Keratinocyte (primary cell): ENCODE measurements around the gene SLC8A1. TPM values are rescaled to one million over a fixed set of nuclear protein-coding genes. Genes with fewer than 3 reads are reported as not detected.

Experiments
- DNase-seq: peaks from one replicate; pipeline ENCODE4 v3.0.0-alpha.2; 2011; ENCODE audit warnings: low read depth, missing footprints, low spot score
- FAIRE-seq: peaks from 2 replicates; lab custom pipeline; 2011; peaks lifted over from hg19 to GRCh38; lab: Jason Lieb, UNC
- H2AFZ ChIP-seq: 2 replicates; pipeline ENCODE4 v1.6.0; 2012; ENCODE audit warnings: low read length, control low read depth, inconsistent platforms; ENCODE audit not compliant: control insufficient read depth
- H3K27ac ChIP-seq: 2 replicates; pipeline ENCODE4 v1.5.1; 2011; ENCODE audit warnings: low read length; ENCODE audit not compliant: control insufficient read depth, insufficient read depth
- H3K27me3 ChIP-seq: 3 replicates; pipeline ENCODE4 v1.6.0; 2011; ENCODE audit warnings: low read length; ENCODE audit not compliant: control insufficient read depth, insufficient read depth; ENCODE audit errors: extremely low read depth
- H3K36me3 ChIP-seq, 2 experiments: 2 replicates in 1 of 2; 3 replicates in 1 of 2; pipeline ENCODE4 v1.5.1; 2011; ENCODE audit warnings: low read length in 2 of 2, mild to moderate bottlenecking in 1 of 2; ENCODE audit not compliant: control insufficient read depth in 2 of 2, insufficient read depth in 2 of 2; ENCODE audit errors: extremely low read depth in 1 of 2
- H3K4me1 ChIP-seq: 3 replicates; pipeline ENCODE4 v1.5.1; 2011; ENCODE audit warnings: low read length; ENCODE audit not compliant: control insufficient read depth, insufficient read depth; ENCODE audit errors: extremely low read depth
- H3K4me2 ChIP-seq: 3 replicates; pipeline ENCODE4 v1.6.0; 2011; ENCODE audit warnings: low read depth, low read length; ENCODE audit not compliant: control insufficient read depth, insufficient read depth; ENCODE audit errors: extremely low read depth
- H3K4me3 ChIP-seq, 3 experiments: fragments of 200-600 bp in 1 of 3; sonication (generic) in 1 of 3; 2 replicates in 2 of 3; 3 replicates in 1 of 3; pipeline ENCODE4 v1.5.1; 2011 to 2016; ENCODE audit warnings: low read length in 3 of 3, mild to moderate bottlenecking in 3 of 3, control low read depth in 2 of 3, inconsistent platforms in 1 of 3, low read depth in 1 of 3, mixed read lengths in 1 of 3, mixed run types in 1 of 3, moderate library complexity in 1 of 3; ENCODE audit not compliant: control insufficient read depth in 2 of 3, insufficient read depth in 2 of 3; ENCODE audit errors: extremely low read depth in 1 of 3
- H3K79me2 ChIP-seq: 2 replicates; pipeline ENCODE4 v1.6.0; 2012; ENCODE audit warnings: low read length; ENCODE audit not compliant: control insufficient read depth, insufficient read depth
- H3K9ac ChIP-seq: 3 replicates; pipeline ENCODE4 v1.6.0; 2011; ENCODE audit warnings: low read length; ENCODE audit not compliant: control insufficient read depth, insufficient read depth; ENCODE audit errors: extremely low read depth
- H3K9me1 ChIP-seq: 3 replicates; pipeline ENCODE4 v1.6.0; 2011; ENCODE audit warnings: low read length; ENCODE audit not compliant: control insufficient read depth, insufficient read depth; ENCODE audit errors: extremely low read depth
- H3K9me3 ChIP-seq: 2 replicates; pipeline ENCODE4 v1.5.1; 2012; ENCODE audit warnings: low read depth, low read length; ENCODE audit not compliant: control insufficient read depth
- H4K20me1 ChIP-seq: 3 replicates; pipeline ENCODE4 v1.6.0; 2011; ENCODE audit warnings: low read length; ENCODE audit not compliant: control insufficient read depth, insufficient read depth; ENCODE audit errors: extremely low read depth
- CTCF ChIP-seq, 3 experiments: IDR thresholded peaks in 1 of 3; conservative IDR thresholded peaks in 1 of 3; optimal IDR thresholded peaks in 1 of 3; 2 replicates in 2 of 3; 3 replicates in 1 of 3; pipeline versions ENCODE3 to v1.5.1; 2011; ENCODE audit warnings: low read length in 3 of 3, mild to moderate bottlenecking in 3 of 3, moderate library complexity in 2 of 3, control low read depth in 1 of 3, inconsistent platforms in 1 of 3; ENCODE audit not compliant: insufficient read depth in 2 of 3; ENCODE audit errors: extremely low read depth in 1 of 3
- EZH2 ChIP-seq: IDR thresholded peaks from one replicate; pipeline ENCODE4 v1.6.1; 2012; ENCODE audit warnings: inconsistent platforms, mild to moderate bottlenecking, low read length, moderate library complexity
- dilution Hi-C: fragments of 300-500 bp; cut with MboI; formaldehyde crosslinking; loops from one replicate; pipeline ENCODE4 v1.7.0; 2020; ENCODE audit warnings: low sequenced_read_pairs; ENCODE audit not compliant: extremely low pct_ligation_motif_present
- polyA plus RNA-seq, 5 experiments: library from polyadenylated mRNA; depleted of rRNA in 3 of 5; stranded (reverse) in 3 of 5; stranded (forward) in 1 of 5; unstranded in 1 of 5; fragments of >200 nt; gene quantifications; 1 replicate in 1 of 5; 2 replicates in 3 of 5; 3 replicates in 1 of 5; pipeline versions ENCODE4 v1.2.1 to v1.2.3, GENCODE V29; 2011 to 2012; ENCODE audit warnings: missing spikeins in 2 of 5, low read depth in 1 of 5, low replicate concordance in 1 of 5

SLC8A1 gene
- polyA plus RNA-seq, 1 donor (not counting 4 experiments of a cell fraction or from before 2014, with no cell fraction given) = 2.7 TPM

DNA sequence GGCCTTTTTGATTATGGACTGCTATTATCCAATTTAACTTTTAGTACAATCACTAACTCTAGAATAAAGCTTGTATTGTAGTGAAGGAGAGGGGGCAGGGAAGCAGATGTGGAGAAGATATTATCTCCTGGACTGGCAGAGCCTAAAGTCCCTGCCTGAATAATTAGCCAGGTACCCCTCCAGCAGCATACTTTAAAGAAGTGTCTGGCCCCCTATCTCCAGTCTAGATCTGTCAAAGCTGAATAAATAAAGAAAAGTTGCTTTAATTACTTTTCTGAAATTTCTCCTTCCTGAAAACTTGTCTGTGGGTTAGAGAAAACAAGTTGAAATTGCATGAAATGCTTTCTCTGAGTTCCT, 258.2 kb downstream of the SLC8A1 start:
- Histone ChIP-seq H3K27me3 (no peaks in the 10 kb centered on the region), H3K36me3 (no peaks in the 10 kb centered on the region), H3K27ac (no peak overlapping the region), H3K9me1 (no peaks in the 10 kb centered on the region), H3K9me3 (no peaks in the 10 kb centered on the region), H3K9ac (no peak overlapping the region), H4K20me1 (no peaks in the 10 kb centered on the region), H3K4me2 (no peak overlapping the region), H2AFZ (no peak overlapping the region), H3K4me1 (peaks cover 7% of the 10 kb centered on the region), H3K79me2 (no peaks in the 10 kb centered on the region), H3K4me3 (no peak overlapping the region)
- dilution Hi-C loops = no loop called here
- DNase-seq (no peak), FAIRE-seq (no peak)
- no peak for TF ChIP-seq EZH2
- no peak for TF ChIP-seq CTCF (optimal IDR thresholded peaks at IDR 0.05 in 1 of 3, IDR thresholded peaks at IDR 0.05 in 1 of 3, conservative IDR thresholded peaks at IDR 0.05 in 1 of 3; ENCODE audit: extremely low read depth in 1 of 3, insufficient read depth in 2 of 3, low read length in 3 of 3)

DNA sequence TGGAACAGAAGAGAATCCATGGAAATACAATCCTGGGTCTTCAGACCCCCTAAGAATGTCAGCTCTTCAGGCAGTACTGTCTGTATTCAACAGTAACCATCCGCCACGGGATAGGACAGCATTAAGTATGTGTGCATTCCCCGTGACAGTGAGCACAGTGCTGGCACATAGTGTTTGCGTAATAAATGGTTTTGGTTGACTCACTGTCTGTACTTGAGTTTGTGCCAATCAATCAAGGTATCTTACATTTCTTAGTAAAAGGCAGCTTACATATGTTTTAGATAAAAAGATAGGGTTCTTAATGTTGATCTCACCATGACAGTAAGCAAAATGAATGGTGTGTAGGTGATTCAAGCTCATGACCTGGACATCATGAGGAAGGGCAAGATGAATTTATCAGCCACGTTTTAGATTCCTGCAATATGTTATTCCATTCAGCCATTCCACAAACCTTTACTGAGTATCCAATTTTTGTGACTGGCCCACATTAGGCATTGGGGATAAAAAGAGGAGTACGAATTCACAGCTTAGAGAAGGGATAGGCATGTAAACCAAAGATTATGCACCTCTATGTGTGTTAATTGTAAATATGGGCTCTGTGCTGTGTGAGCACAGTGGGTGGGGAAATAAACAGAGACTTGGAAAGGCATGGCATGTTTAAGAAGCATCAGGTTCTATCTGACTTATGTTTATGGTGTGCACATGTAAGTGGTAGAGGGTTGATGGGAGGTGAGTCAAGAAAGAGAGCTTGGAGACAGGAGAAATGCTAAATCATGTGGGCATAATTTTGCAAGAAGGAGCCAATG, 258.8 kb downstream of the SLC8A1 start:
- dilution Hi-C loops = no loop called here
- no peak overlapping the region for H3K27ac ChIP-seq
- H3K79me2 ChIP-seq = no peaks in the 10 kb centered on the region
- no peaks in the 10 kb centered on the region for H4K20me1 ChIP-seq
- no peak overlapping the region for H3K4me3 ChIP-seq
- TF ChIP-seq EZH2 (no peak), CTCF (optimal IDR thresholded peaks at IDR 0.05 in 1 of 3, IDR thresholded peaks at IDR 0.05 in 1 of 3, conservative IDR thresholded peaks at IDR 0.05 in 1 of 3; ENCODE audit: extremely low read depth in 1 of 3, insufficient read depth in 2 of 3, low read length in 3 of 3) (no peak)
- no peak overlapping the region for H3K9ac ChIP-seq
- H3K36me3 ChIP-seq = no peaks in the 10 kb centered on the region
- DNase-seq = peak; percentile 21
- H3K9me1 ChIP-seq = no peaks in the 10 kb centered on the region
- H3K9me3 ChIP-seq = no peaks in the 10 kb centered on the region
- H3K4me2 ChIP-seq = peak overlapping the region; percentile 4
- H3K4me1 ChIP-seq = peaks cover 7% of the 10 kb centered on the region
- FAIRE-seq = peak; percentile 86
- H3K27me3 ChIP-seq = no peaks in the 10 kb centered on the region
- peak overlapping the region; percentile 72 for H2AFZ ChIP-seq
